Neural crest cell (in vitro differentiated cells): ENCODE measurements around the gene ROBO2. TPM values are rescaled to one million over a fixed set of nuclear protein-coding genes. Genes with fewer than 3 reads are reported as not detected.

Experiments
- DNase-seq: peaks from one replicate; pipeline ENCODE4 v3.0.0; 2021; ENCODE audit warnings: low read depth, mixed read lengths, low spot score
- H3K27ac Mint-ChIP-seq: one replicate; pipeline ENCODE4 v1.8.0; 2021; ENCODE audit warnings: mild to moderate bottlenecking, mixed read lengths; ENCODE audit not compliant: unreplicated experiment
- H3K27me3 Mint-ChIP-seq: 2 replicates; pipeline ENCODE4 v1.8.0; 2021; ENCODE audit warnings: low read depth, mild to moderate bottlenecking, mixed read lengths
- H3K36me3 Mint-ChIP-seq: 2 replicates; pipeline ENCODE4 v1.8.0; 2021; ENCODE audit warnings: low read depth, mild to moderate bottlenecking, mixed read lengths
- H3K4me1 Mint-ChIP-seq: 2 replicates; pipeline ENCODE4 v1.8.0; 2021; ENCODE audit warnings: mixed read lengths
- H3K4me3 Mint-ChIP-seq: one replicate; pipeline ENCODE4 v1.8.0; 2021; ENCODE audit warnings: mild to moderate bottlenecking, mixed read lengths
- H3K9me3 Mint-ChIP-seq: 2 replicates; pipeline ENCODE4 v1.8.0; 2021; ENCODE audit warnings: mixed read lengths
- total RNA-seq: library from RNA; stranded (reverse); gene quantifications from 2 replicates; pipeline ENCODE4 v1.2.1, GENCODE V29; 2021
- TF ChIP-seq, protein P1 (sequence below): fragments of 200-600 bp; sonication (generic); conservative IDR thresholded peaks from 2 replicates; pipeline ENCODE4 v1.5.0; 2021; ENCODE audit warnings: antibody characterized with exemption, mild to moderate bottlenecking

The ROBO2 gene
- total RNA-seq, 1 donor from 2014 or later, result 27.9 TPM

DNA sequence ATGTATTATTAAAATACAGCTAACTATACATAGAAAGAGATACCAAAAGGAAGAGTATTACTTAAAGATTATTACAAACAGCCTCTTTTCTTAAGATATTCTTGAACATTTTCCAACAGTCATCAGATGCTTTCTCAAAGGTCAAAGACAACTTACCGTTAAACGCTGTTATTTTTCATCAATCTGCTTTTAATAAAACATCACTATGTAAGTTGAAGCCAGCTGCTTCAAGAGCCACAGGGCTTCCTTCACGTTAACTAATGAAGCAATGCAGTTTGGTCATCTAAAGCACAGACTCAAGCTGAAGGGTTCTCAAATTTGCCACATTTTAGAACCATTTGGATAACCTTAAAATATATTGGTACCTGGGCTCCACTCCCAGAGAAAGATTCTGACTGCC, 578.8 kb downstream of the ROBO2 start:
- TF ChIP-seq, protein P1, sequence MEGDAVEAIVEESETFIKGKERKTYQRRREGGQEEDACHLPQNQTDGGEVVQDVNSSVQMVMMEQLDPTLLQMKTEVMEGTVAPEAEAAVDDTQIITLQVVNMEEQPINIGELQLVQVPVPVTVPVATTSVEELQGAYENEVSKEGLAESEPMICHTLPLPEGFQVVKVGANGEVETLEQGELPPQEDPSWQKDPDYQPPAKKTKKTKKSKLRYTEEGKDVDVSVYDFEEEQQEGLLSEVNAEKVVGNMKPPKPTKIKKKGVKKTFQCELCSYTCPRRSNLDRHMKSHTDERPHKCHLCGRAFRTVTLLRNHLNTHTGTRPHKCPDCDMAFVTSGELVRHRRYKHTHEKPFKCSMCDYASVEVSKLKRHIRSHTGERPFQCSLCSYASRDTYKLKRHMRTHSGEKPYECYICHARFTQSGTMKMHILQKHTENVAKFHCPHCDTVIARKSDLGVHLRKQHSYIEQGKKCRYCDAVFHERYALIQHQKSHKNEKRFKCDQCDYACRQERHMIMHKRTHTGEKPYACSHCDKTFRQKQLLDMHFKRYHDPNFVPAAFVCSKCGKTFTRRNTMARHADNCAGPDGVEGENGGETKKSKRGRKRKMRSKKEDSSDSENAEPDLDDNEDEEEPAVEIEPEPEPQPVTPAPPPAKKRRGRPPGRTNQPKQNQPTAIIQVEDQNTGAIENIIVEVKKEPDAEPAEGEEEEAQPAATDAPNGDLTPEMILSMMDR, result no peak
- peaks cover 4% of the 10 kb centered on the region for H3K9me3 Mint-ChIP-seq
- peaks cover 3% of the 10 kb centered on the region for H3K36me3 Mint-ChIP-seq
- DNase-seq, result no peak
- H3K4me1 Mint-ChIP-seq, result no peaks in the 10 kb centered on the region
- no peaks in the 10 kb centered on the region for H3K27me3 Mint-ChIP-seq
- no peak overlapping the region for H3K27ac Mint-ChIP-seq
- no peak overlapping the region for H3K4me3 Mint-ChIP-seq

DNA sequence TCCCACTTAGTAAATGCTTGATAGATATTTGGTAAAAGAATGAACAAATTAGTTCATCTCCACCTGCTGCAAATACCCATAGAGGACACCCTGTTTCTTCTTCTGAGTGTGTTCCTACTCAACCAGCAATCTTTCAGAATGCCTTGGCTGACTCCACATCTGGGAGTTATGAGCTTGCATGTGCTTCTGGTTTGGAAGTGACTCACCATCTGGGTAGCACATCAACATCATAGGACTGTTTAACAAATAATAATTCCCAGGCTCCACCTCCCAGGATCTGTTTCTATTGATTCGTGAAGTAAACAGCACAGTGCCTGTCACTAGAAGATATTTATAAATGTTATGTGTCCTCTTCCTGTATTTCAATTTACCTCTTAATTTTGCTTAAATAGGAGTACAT, 580.1 kb downstream of the ROBO2 start:
- Mint-ChIP-seq H3K27me3 (no peaks in the 10 kb centered on the region), H3K36me3 (no peaks in the 10 kb centered on the region), H3K9me3 (peaks cover 4% of the 10 kb centered on the region), H3K4me1 (no peaks in the 10 kb centered on the region), H3K27ac (no peak overlapping the region), H3K4me3 (no peak overlapping the region)
- TF ChIP-seq, protein P1, result no peak
- DNase-seq, result no peak

DNA sequence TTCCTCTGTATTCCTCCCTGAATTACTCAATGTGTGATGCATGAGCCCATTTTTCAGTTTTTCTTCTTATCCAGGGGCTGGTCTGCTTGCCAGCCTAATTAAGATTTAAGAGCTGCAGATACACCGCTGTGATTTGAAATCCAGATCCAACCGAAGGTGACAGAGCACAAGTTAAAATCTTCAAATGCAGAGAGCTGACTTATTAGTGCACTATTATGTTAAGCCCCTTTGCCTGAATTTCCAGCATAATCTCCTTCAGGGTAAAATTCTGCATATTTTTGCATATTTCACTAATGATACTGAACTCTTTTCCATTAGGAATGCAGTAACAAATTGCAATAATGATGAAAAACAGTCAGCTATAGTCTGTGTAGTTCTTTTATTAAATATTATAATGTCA, 583.6 kb downstream of the ROBO2 start:
- no peak for DNase-seq
- TF ChIP-seq, protein P1, result no peak
- Mint-ChIP-seq H3K27ac (no peak overlapping the region), H3K36me3 (no peaks in the 10 kb centered on the region), H3K4me3 (no peak overlapping the region), H3K4me1 (no peaks in the 10 kb centered on the region), H3K27me3 (no peaks in the 10 kb centered on the region), H3K9me3 (no peaks in the 10 kb centered on the region)

DNA sequence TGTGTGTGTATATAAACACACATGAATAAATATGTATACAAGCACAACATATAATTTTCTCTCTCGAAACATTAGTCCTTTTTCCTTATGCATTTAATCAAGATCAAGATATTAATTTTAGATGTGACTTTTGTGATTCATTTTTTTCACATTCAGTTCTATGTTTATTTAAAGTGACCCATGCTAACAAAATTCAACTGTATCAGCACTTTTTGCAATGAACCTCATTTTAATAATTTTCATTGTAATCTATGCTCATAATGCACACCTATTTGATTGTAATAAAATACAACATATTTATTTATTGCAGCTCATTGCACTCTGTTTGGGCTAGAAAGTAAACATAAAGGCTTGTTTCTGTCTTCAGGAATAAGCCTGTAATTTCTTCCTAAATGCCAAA, 586.3 kb downstream of the ROBO2 start:
- Mint-ChIP-seq H3K27ac (no peak overlapping the region), H3K36me3 (no peaks in the 10 kb centered on the region), H3K27me3 (no peaks in the 10 kb centered on the region), H3K4me3 (no peak overlapping the region), H3K4me1 (no peaks in the 10 kb centered on the region), H3K9me3 (no peaks in the 10 kb centered on the region)
- TF ChIP-seq, protein P1, result no peak
- DNase-seq, result no peak

DNA sequence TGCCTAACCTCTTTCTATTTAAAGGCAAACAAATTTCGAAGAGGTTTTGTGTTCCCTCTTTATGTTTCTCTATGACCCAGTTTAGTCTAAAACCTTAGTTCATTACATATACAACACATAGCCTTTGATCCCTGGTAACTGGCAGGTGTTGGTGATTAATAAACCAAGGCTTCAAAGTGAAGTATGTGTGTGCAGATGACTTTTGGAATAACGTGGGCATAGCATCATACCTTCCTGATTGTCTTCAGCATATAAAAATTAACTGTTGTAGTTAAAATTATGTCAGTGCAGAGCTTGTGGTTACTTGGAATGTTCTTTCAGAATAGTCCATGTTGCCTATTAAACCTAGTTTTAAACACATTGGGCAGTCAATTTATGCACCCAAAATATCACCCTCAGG, 608.3 kb downstream of the ROBO2 start:
- Mint-ChIP-seq H3K27ac (no peak overlapping the region), H3K36me3 (no peaks in the 10 kb centered on the region), H3K4me3 (no peak overlapping the region), H3K27me3 (no peaks in the 10 kb centered on the region), H3K9me3 (no peaks in the 10 kb centered on the region), H3K4me1 (no peaks in the 10 kb centered on the region)
- DNase-seq, result no peak
- TF ChIP-seq, protein P1, result no peak

DNA sequence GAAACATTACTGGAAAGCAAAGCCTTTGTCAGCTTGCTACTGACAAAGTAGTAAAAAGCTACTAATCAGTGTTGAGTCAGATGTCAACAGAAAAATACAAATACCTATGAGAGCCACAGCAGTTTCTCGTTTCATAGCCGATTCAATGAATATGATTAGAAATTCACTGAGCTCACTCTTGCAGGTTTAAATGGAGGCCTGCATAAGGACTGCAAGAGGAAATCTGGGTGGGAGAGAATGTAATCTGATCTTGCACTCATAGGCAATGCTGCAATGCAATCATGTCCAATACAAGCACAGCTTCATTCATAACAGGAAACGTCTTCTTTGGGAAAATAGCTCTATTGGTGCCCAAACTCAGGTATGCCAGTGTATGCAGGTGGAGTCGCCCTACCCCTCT, 608.8 kb downstream of the ROBO2 start:
- Mint-ChIP-seq H3K4me1 (no peaks in the 10 kb centered on the region), H3K36me3 (no peaks in the 10 kb centered on the region), H3K4me3 (no peak overlapping the region), H3K27me3 (no peaks in the 10 kb centered on the region), H3K27ac (no peak overlapping the region), H3K9me3 (no peaks in the 10 kb centered on the region)
- DNase-seq, result no peak
- TF ChIP-seq, protein P1, result no peak
